Effector memory CD8-positive, alpha-beta T cell (primary cell): ENCODE measurements around the gene FBN1.

Source experiments
- ATAC-seq: fragments of 150-1000 bp; cut with Tn5 transposase; replicated peaks from 2 replicates; pipeline ENCODE4 v1.10.0; 2021; ENCODE audit warnings: mild to moderate bottlenecking, moderate library complexity
- DNase-seq, 3 experiments: peaks; one replicate each; pipeline ENCODE4 v3.0.0; 2021
- H3K27ac Mint-ChIP-seq, 2 donors: one replicate each; pipeline ENCODE4 v1.8.0; 2022; ENCODE audit warnings: mild to moderate bottlenecking in 2 of 2, mixed read lengths in 2 of 2, moderate library complexity in 2 of 2
- H3K27me3 Mint-ChIP-seq, 2 donors: one replicate each; pipeline ENCODE4 v1.8.0; 2022; ENCODE audit warnings: mixed read lengths in 2 of 2
- H3K36me3 Mint-ChIP-seq: one replicate; pipeline ENCODE4 v1.8.0; 2022; ENCODE audit warnings: mild to moderate bottlenecking, moderate library complexity, mixed read lengths; ENCODE audit not compliant: insufficient read depth
- H3K4me1 Mint-ChIP-seq, 2 donors: one replicate each; pipeline ENCODE4 v1.8.0; 2022; ENCODE audit warnings: low read depth in 2 of 2, mixed read lengths in 2 of 2
- H3K4me3 Mint-ChIP-seq, 2 donors: one replicate each; pipeline ENCODE4 v1.8.0; 2022; ENCODE audit warnings: mild to moderate bottlenecking in 2 of 2, mixed read lengths in 2 of 2, moderate library complexity in 2 of 2
- H3K9me3 Mint-ChIP-seq, 2 donors: one replicate each; pipeline ENCODE4 v1.8.0; 2022; ENCODE audit warnings: mixed read lengths in 2 of 2

The FBN1 gene

GRCh38 chr15:48559285-48559684, 86.2 kb downstream of the FBN1 start:
- ATAC-seq (no peak), DNase-seq (no peak)
- Mint-ChIP-seq H3K27me3 (peaks cover 5 to 23% of the 10 kb centered on the region in 2 donors), H3K9me3 (no peaks in the 10 kb centered on the region), H3K4me3 (no peak overlapping the region), H3K27ac (no peak overlapping the region), H3K4me1 (no peaks in the 10 kb centered on the region), H3K36me3 (no peaks in the 10 kb centered on the region)

GRCh38 chr15:48558226-48558625, 87.3 kb downstream of the FBN1 start:
- peaks cover 0 to under 1% of the 10 kb centered on the region in 2 donors for H3K9me3 Mint-ChIP-seq
- H3K36me3 Mint-ChIP-seq = no peaks in the 10 kb centered on the region
- peaks cover 16 to 23% of the 10 kb centered on the region in 2 donors for H3K27me3 Mint-ChIP-seq
- H3K27ac Mint-ChIP-seq = no peak overlapping the region
- H3K4me3 Mint-ChIP-seq = no peak overlapping the region
- ATAC-seq (no peak), DNase-seq (no peak)
- H3K4me1 Mint-ChIP-seq = no peaks in the 10 kb centered on the region

GRCh38 chr15:48557335-48557734, 88.2 kb downstream of the FBN1 start:
- H3K4me1 Mint-ChIP-seq = no peaks in the 10 kb centered on the region
- no peaks in the 10 kb centered on the region for H3K36me3 Mint-ChIP-seq
- DNase-seq (no peak), ATAC-seq (no peak)
- peaks cover 22 to 23% of the 10 kb centered on the region in 2 donors for H3K27me3 Mint-ChIP-seq
- H3K27ac Mint-ChIP-seq = no peak overlapping the region
- no peak overlapping the region for H3K4me3 Mint-ChIP-seq
- peaks cover 0 to 2% of the 10 kb centered on the region in 2 donors for H3K9me3 Mint-ChIP-seq

- no peak overlapping the region for H3K27ac Mint-ChIP-seq
- peaks cover 0 to 2% of the 10 kb centered on the region in 2 donors for H3K9me3 Mint-ChIP-seq
- DNase-seq (no peak), ATAC-seq (no peak)
- peaks cover 22 to 23% of the 10 kb centered on the region in 2 donors for H3K27me3 Mint-ChIP-seq
- H3K4me1 Mint-ChIP-seq = no peaks in the 10 kb centered on the region
- no peaks in the 10 kb centered on the region for H3K36me3 Mint-ChIP-seq
- H3K4me3 Mint-ChIP-seq = no peak overlapping the region
These were observed 89.2 kb downstream of the FBN1 start for GRCh38 chr15:48556159-48556897.

GRCh38 chr15:48555241-48555881, 90.1 kb downstream of the FBN1 start:
- H3K36me3 Mint-ChIP-seq = no peaks in the 10 kb centered on the region
- H3K27me3 Mint-ChIP-seq = peaks cover 19 to 32% of the 10 kb centered on the region in 2 donors
- H3K4me1 Mint-ChIP-seq = no peaks in the 10 kb centered on the region
- peaks cover 0 to 5% of the 10 kb centered on the region in 2 donors for H3K9me3 Mint-ChIP-seq
- H3K27ac Mint-ChIP-seq = no peak overlapping the region
- no peak overlapping the region for H3K4me3 Mint-ChIP-seq
- DNase-seq = no peak
- ATAC-seq = no peak

GRCh38 chr15:48554112-48554511, 91.4 kb downstream of the FBN1 start:
- DNase-seq (no peak), ATAC-seq (no peak)
- Mint-ChIP-seq H3K4me1 (no peaks in the 10 kb centered on the region), H3K27ac (no peak overlapping the region), H3K9me3 (peaks cover 0 to 5% of the 10 kb centered on the region in 2 donors), H3K36me3 (no peaks in the 10 kb centered on the region), H3K4me3 (no peak overlapping the region), H3K27me3 (peaks cover 17 to 32% of the 10 kb centered on the region in 2 donors)

GRCh38 chr15:48553559-48553958, 92.0 kb downstream of the FBN1 start:
- no peak for DNase-seq
- H3K4me3 Mint-ChIP-seq = no peak overlapping the region
- peaks cover 17 to 32% of the 10 kb centered on the region in 2 donors for H3K27me3 Mint-ChIP-seq
- no peak for ATAC-seq
- H3K27ac Mint-ChIP-seq = no peak overlapping the region
- no peaks in the 10 kb centered on the region for H3K4me1 Mint-ChIP-seq
- no peaks in the 10 kb centered on the region for H3K36me3 Mint-ChIP-seq
- peaks cover 0 to 5% of the 10 kb centered on the region in 2 donors for H3K9me3 Mint-ChIP-seq

GRCh38 chr15:48550822-48551525, 94.5 kb downstream of the FBN1 start:
- Mint-ChIP-seq H3K27me3 (peaks cover 16 to 41% of the 10 kb centered on the region in 2 donors), H3K27ac (no peak overlapping the region), H3K4me3 (no peak overlapping the region), H3K4me1 (no peaks in the 10 kb centered on the region), H3K9me3 (peaks cover 0 to 5% of the 10 kb centered on the region in 2 donors), H3K36me3 (no peaks in the 10 kb centered on the region)
- no peak for ATAC-seq
- no peak for DNase-seq

GRCh38 chr15:48548455-48548854, 97.1 kb downstream of the FBN1 start:
- H3K9me3 Mint-ChIP-seq = peaks cover 0 to 5% of the 10 kb centered on the region in 2 donors
- H3K36me3 Mint-ChIP-seq = no peaks in the 10 kb centered on the region
- ATAC-seq (no peak), DNase-seq (no peak)
- H3K27me3 Mint-ChIP-seq = peaks cover 9 to 28% of the 10 kb centered on the region in 2 donors
- H3K27ac Mint-ChIP-seq = no peak overlapping the region
- no peaks in the 10 kb centered on the region for H3K4me1 Mint-ChIP-seq
- no peak overlapping the region for H3K4me3 Mint-ChIP-seq

- no peak for DNase-seq
- Mint-ChIP-seq H3K9me3 (peaks cover 0 to 5% of the 10 kb centered on the region in 2 donors), H3K4me3 (no peak overlapping the region), H3K4me1 (no peaks in the 10 kb centered on the region), H3K27ac (no peak overlapping the region), H3K36me3 (no peaks in the 10 kb centered on the region), H3K27me3 (peaks cover 9 to 29% of the 10 kb centered on the region in 2 donors)
- ATAC-seq = no peak
These were observed 98.2 kb downstream of the FBN1 start for GRCh38 chr15:48547286-48547685.

GRCh38 chr15:48546296-48546695, 99.2 kb downstream of the FBN1 start:
- H3K4me1 Mint-ChIP-seq = no peaks in the 10 kb centered on the region
- H3K9me3 Mint-ChIP-seq = peaks cover 0 to 5% of the 10 kb centered on the region in 2 donors
- no peak overlapping the region for H3K4me3 Mint-ChIP-seq
- no peak overlapping the region for H3K27ac Mint-ChIP-seq
- DNase-seq (no peak), ATAC-seq (no peak)
- peaks cover 9 to 29% of the 10 kb centered on the region in 2 donors for H3K27me3 Mint-ChIP-seq
- no peaks in the 10 kb centered on the region for H3K36me3 Mint-ChIP-seq

- Mint-ChIP-seq H3K36me3 (no peaks in the 10 kb centered on the region), H3K9me3 (peaks cover 0 to 2% of the 10 kb centered on the region in 2 donors), H3K27me3 (peaks cover 9 to 19% of the 10 kb centered on the region in 2 donors), H3K4me3 (no peak overlapping the region), H3K27ac (no peak overlapping the region), H3K4me1 (no peaks in the 10 kb centered on the region)
- ATAC-seq (no peak), DNase-seq (no peak)
These were observed 100.7 kb downstream of the FBN1 start for GRCh38 chr15:48544778-48545177.

GRCh38 chr15:48541341-48542278, 103.9 kb downstream of the FBN1 start:
- ATAC-seq (no peak), DNase-seq (no peak)
- H3K36me3 Mint-ChIP-seq = no peaks in the 10 kb centered on the region
- H3K27me3 Mint-ChIP-seq = peaks cover 16 to 19% of the 10 kb centered on the region in 2 donors
- no peak overlapping the region for H3K4me3 Mint-ChIP-seq
- no peak overlapping the region for H3K27ac Mint-ChIP-seq
- H3K4me1 Mint-ChIP-seq = peaks cover 0 to 3% of the 10 kb centered on the region in 2 donors
- peaks cover 2 to 6% of the 10 kb centered on the region in 2 donors for H3K9me3 Mint-ChIP-seq
